Ammon's horn (tissue), 1 donor: Measurements from ENCODE around the gene UCHL1.
"Not testable (repeated sequence)": the region's sequence is repeated elsewhere in the genome, so short reads cannot be mapped to it uniquely, and the experiment has no call there.

Source experiments
- DNase-seq: peaks from one replicate; pipeline ENCODE4 v3.0.0-alpha.2; 2016; ENCODE audit warnings: low spot score

UCHL1 gene

DNA sequence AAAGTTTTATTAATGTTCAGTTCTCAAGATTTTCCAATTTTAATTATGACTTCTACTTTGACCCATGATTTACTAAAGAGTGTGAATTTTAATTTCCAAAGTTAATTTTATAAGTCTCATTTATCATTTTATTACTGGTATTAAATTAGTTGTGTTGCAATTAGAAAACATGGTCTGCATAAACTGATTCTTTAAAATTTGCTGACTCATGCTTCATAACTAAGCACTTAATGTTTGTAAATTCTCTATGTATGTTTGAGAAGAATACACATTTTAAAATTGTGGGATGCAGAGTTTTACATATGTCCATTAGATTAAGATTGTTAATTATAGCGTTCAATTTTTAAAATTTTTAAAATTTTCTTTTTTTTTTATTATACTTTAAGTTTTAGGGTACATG is 20.2 kb upstream of the UCHL1 start:
- no peak for DNase-seq

DNA sequence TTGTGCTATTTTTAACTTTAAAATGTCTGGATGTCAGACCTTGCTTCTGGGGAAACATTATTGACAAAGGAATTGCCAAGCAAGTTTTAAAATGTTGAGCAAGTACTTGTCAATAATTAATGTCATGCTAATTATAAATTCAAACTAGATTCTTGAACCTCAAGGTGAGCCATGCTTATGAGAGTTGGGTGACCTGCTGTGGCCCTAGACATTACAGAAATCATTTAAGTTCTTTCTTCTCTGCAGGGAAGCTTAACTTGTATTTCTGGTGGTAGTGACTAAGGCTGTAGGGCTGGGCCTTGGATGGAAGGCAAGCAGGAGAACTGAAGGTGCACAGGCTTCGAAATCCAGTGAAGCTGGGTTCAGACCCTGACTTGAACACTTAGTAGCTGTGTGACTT is 14.8 kb upstream of the UCHL1 start:
- no peak for DNase-seq

DNA sequence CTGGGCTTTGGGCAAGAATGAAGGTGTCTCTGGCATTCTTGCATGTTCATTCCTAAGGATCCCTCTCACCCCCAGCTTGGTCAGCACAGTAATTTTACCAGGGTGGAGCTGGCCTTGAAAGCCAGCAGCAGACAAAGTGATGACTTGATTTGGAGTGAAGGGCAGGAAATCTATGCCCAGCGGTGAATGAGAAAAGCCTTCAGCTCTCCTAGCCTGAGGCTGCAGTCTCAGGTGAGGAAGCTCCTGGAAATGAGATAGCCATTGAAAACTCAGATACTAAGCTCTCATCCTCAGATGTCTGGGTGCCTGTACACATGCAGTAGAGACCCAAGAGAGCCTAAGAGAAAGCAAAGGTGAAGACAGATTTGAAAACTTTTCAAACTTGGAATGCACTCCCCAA is 10.7 kb upstream of the UCHL1 start:
- DNase-seq: no peak

DNA sequence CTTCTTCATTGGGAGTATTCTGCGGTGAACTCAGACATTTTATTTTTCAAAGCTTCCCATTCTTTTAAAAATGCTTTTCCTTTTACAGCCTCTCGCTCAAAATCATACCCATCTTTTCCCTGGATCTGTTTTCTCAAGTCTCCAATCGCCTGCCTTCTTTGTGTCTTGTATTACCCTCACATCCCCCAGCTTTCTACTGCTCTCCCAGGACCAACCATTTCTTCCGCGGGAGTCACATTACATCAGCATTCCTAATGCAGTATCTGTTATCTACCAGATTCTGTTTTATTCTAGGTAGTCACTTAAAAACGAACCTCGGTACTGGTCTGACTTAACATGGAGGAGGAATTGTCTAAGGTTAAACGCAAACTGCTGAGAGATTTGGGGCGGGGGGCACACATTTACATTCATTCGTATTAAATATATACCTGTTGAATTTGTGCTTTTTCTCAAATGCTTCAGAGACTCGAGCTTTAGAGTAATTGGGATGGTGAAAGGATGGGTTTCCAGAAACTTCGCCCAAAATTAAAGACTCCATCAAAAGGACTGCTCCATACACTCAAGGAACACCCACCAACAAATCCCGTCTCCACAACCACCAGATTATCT is 493 bp upstream of the UCHL1 start:
- peak; percentile 35 for DNase-seq

DNA sequence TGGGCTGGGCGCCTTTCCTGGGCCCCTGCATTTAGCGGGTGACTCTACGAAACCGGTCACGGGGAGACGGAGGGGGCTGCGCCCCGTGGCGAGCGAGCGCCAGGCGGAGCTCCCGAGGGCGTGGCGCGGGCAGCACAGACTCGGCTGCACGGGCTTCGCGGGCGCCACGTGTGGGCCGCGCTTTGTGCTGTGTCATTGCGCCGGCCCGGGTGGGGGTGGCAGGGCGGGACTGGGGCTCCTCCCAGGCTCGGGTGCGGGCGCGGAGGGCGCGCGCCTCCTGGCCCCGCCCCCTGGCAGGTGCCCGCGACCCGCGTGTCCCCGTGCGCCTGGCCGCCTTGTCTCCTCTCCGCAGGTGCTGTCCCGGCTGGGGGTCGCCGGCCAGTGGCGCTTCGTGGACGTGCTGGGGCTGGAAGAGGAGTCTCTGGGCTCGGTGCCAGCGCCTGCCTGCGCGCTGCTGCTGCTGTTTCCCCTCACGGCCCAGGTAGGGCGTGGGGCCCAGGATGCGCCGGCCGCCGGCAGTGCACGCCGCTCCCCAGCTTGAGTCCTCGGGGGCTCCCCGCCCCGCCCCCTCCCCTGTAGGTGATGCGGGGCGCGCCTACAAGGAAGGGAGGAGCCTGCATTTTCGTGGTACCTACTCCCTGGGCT is 651 bp downstream of the UCHL1 start:
- DNase-seq: peak; percentile 49

DNA sequence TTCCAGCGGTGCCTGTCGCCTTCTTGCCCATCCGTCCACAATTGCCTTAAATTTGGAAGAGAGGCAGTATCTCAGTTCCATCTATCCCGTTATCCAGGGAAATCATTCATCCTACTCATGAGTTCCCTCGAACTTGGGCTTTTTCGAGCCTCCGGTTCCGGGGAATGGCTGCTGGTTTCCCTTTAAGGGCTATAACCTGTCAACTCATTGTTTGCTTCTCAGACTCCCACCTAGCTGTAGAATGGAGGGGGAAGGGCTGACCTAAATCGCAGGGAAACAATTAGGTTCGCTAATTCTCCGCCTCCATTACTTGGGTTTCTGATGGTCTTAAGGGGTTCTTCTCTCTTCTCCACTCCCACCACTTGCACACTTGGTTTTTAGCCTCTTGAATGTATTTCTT is 1.2 kb downstream of the UCHL1 start:
- DNase-seq: no peak

DNA sequence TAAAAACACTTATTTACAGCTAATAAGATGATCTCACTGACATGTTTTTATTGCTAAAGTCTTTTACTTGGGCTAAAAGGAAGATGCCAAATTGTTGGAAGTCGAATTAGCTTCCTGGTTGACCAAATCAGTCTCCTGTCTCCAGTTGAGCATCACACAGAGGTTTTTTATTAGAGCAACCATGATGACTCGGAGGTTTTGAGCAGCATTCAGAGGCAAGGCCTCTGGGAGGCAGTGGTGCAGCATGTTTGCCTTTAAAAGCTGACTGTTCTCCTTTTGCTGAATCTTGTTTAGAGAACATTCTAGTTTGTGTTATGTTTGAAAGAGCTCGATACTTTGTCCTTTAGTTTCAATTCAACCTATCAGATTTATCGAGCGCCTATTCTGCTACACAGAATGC is 2.1 kb downstream of the UCHL1 start:
- peak; percentile 87 for DNase-seq

DNA sequence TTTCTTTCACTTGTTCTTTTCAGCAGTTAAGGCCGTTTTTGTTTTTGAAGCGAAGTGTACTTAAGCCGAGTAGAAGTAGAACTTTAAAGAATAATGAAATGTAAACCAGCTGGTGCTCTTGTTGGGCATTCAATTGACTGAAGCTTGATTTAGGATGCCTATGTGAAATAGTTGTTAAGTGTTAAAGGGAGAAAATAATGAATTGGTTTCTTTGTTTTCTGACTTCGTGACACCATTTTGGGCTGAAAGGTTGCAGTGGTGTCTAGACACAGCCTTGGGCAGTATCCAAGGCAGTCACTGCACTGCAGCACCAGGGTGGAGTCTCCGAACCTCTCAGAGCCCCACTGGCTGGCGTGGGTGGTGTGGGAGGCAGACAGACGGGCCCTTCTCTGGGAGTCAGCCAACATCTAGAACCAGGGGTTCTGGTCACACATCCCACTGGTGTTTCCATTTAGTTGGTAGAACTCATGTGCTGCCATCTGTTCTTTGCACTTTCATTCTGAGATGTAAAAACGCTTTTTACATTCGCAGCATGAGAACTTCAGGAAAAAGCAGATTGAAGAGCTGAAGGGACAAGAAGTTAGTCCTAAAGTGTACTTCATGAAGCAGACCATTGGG is 3.5 kb downstream of the UCHL1 start:
- DNase-seq: peak; percentile 27

DNA sequence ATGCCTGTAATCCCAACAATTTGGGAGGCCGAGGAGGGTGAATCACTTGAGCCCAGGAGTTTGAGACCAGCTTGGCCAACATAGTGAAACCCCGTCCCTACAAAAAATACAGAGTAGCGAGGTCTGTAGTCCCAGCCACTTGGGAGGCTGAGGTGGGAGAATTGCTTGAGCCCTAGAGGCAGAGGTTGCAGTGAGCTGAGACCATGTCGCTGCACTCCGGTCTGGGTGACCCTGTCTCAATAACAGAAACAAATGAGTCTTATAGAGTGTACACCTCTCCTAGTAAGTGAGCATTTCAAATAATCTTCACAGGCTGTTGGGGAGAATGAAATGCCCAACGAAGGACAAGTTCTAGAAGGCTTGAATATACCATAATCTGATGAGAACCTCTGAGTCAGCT is 5.5 kb downstream of the UCHL1 start:
- no peak for DNase-seq

DNA sequence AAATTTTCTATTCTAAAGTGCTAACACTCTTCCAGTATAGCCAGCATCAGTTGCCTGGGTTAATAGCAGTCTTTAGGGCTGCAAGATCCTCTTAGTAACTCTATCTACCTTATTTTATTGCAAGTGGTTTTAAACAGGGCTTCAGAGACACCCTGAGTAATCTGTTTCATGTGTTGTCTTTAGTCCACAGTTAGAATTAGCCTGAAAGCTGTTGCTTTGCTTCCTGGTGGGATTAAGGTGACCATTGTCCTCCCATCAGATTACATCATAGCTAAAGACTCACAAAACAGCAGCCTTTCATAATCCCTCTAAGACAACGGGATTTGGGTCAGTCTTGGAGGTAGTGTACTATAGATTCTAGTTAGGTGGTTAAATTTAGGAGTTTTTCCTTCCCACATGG is 7.5 kb downstream of the UCHL1 start:
- DNase-seq: no peak

DNA sequence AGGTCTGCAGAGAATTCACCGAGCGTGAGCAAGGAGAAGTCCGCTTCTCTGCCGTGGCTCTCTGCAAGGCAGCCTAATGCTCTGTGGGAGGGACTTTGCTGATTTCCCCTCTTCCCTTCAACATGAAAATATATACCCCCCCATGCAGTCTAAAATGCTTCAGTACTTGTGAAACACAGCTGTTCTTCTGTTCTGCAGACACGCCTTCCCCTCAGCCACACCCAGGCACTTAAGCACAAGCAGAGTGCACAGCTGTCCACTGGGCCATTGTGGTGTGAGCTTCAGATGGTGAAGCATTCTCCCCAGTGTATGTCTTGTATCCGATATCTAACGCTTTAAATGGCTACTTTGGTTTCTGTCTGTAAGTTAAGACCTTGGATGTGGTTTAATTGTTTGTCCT is 11.3 kb downstream of the UCHL1 start:
- DNase-seq: no peak

DNA sequence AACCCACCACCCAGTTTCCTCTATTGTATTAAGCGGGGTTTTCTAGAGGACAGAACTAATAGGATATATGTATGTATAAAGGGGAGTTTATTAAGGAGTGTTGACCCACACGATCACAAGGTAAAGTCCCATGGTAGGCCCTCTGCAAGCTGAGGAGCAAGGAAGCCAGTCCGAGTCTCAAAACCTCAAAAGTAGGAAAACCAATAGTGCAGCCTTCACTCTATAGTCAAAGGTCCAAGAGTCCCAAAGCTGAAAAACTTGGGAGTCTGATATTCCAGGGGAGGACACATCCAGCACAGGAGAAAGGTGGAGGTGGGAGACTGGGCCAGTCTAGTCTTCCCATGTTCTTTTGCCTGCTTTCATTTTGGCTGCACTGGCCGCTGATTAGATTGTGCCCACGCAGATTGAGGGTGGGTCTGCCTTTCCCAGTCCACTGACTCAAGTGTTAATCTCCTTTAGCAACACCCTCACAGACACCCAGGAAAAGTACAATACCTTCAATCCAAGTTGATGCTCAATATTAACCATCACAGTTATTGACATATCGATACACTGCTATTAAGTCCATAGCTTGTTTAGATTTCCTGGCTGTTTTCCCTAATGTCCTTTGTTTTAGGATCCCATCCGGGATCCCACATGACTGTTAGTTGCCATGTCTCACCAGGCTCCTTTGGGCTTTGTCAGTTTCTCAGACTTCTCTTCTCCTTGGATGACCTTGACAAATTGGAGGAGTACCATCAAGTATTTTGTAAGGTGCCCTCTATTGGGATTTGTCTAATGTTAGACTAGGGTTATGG is 12.2 kb downstream of the UCHL1 start:
- DNase-seq: no peak

DNA sequence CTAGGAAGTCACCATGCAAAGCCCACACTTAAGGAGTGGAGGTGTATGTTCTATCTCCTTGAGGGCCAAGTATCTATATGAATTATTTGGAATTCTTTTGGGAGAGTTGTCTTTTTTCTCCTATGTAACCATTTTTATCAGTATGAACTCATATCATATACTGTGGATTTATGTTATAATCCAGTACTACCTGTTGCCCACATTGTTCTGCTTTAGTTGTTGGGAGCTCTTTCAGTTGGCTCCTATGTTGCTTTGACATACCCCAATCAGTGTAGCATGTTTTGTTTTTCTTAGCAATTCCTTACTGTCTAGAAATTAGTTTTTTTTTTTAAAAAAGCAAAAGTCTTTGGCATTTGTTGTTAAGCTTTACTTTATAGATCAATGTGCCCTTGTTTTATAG is 13.0 kb downstream of the UCHL1 start:
- no peak for DNase-seq

DNA sequence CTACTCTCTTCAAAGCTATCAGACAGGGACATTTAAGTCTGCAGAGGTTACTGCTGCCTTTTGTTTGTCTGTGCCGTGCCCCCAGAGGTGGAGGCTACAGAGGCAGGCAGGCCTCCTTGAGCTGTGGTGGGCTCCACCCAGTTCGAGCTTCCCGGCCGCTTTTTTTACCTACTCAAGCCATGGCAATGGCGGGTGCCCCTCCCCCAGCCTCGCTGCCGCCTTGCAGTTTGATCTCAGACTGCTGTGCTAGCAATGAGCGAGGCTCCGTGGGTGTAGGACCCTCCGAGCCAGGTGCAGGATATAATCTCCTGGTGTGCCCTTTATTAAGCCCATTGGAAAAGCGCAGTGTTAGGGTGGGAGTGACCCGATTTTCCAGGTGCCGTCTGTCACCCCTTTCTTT is 19.2 kb downstream of the UCHL1 start:
- DNase-seq: not testable (repeated sequence)

DNA sequence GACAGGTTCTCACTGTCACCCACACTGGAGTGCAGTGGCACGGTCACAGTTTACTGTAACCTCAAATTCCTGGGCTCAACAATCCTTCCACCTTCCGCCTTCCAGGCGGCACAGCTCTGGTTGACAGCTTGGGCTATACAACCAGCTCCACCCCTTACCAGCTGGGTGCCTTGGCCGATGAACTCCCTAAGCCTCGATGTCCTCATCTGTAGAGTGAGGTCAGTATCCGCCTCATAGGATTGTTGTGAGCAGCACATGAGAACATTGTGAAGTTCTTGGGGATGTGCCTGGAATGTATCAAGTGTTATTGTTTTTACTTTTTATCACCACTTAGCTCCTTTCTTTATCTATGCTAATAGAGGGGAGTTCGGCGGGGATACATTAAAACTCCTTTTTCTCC is 23.3 kb downstream of the UCHL1 start:
- no peak for DNase-seq

DNA sequence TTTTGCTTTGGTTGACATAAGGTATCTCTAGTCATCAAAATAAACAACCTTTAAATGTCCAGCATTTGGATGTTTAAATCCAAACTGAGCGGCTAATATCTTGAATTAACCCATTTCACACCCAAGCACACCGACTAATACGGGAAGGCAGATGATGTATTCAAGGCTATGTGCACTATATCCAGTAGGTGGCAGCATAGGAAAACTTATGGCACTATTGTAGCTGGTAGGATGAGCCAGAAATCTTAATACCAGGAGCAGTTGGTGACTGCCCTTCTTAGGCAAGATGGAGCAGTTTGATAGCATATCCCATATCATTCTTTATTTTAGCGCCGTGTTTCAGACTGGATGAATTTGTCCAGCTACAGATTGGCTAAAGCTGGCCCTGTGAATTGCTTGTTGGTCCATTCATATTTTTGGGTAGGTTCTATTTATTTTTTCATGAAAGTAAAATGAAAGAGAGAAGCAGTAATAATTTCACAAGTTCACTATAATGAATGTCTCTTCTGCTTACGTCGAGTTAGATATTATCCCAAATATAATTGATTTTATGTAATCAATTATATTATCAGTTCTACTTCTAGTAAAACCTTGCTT is 24.4 kb downstream of the UCHL1 start:
- peak; percentile 91 for DNase-seq

DNA sequence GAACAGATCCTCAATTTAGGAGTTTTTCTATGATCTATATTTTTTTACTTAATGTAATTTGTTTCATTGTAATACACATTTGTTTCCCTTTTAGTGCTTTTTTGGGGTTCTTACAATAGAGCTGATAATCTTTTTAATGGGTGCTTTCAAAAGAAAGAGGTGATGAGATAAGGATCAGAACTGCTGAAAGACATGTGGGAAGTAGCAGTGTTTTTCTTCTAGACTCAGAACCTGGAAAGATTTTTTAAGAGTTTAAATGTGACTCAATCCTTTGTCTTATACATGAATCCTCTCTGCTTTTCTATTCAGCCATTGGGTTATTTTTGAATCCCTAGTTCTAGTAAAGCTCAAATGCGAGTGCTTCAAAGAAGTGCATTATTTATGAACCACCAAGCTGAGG is 25.6 kb downstream of the UCHL1 start:
- DNase-seq: no peak

DNA sequence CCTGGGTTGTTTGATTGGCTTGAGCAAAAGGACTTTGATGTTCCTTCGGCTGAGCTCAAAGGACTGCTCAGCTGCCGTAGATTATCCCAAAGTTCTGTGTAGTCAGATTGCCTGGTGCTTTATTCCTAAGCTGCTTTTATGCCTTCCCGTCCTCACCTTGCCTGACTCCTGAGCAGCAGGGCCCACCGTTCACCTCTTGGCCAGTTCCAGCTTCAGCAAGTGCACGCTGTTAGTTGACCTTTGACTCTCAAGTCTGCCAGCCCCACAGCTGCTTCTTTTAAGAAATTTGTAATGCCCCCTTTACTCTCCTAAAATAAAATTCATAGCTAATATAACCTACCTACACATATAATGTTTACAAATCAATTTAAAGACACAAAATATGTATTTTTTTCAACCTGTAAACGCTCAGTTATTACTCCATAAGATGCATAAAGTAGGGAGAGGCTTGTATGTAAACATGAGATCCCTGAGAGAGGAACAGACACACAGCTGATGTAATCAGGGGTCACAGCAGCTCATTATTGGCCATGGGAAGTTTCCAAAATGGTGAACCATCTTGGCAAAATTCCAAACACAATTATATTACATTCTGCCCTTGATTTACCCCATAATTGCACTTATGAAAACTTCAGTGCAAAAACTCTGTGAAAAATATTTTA is 28.6 kb downstream of the UCHL1 start:
- DNase-seq: no peak

DNA sequence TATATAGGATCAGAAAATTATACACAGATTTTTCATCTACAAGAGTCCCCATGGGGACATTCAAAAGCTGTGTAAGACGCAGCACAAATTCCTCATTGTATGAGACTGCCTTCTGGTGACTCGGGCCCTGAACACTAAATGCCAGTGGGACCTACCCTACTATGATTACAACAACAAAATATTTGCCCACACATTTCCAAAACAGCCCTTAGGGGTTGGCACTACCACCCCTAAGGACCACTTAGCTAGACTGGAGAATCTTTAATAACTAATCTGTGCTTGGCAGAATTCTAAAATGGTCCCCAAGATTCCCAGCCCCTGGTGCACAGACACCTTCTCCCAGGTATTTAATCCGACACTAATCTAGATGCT is 29.1 kb downstream of the UCHL1 start:
- DNase-seq: no peak

DNA sequence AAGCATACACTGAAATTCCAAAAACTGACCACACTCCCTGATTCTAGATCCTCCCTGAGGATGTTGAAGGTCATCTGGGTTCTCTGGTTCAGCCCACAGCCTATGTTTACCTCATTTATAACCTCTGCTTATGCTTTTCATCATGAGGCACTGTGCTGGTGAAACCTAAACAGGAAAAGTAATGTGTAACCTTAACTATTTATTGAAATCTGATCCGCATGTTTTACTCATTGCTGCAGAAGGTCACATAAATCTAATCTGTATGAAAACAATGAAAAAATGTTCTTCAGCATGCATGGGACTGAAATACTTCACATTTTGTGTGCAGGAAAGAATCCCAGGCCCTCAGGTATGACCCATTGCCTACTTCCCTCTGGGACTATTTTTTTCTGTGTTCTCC is 30.3 kb downstream of the UCHL1 start:
- no peak for DNase-seq

DNA sequence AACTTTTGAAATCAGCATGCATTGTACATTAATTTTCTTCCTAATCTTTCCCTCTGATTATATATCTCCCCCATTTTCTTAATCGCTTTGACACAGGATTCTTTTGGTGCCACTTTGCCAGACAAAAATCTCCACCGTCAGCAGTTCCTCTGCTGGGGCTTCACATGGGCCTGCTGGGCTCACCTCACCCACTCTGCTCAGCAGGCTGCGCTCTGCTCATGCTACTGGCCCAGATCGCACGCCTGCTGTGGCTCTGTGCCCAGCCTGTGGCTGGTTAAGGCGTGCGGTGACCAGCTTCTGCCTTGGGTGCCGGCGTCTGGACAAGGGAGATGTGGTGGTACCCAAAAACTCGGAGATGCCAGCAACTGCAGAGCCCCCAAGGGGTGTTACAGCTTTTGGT is 31.1 kb downstream of the UCHL1 start:
- DNase-seq: no peak

DNA sequence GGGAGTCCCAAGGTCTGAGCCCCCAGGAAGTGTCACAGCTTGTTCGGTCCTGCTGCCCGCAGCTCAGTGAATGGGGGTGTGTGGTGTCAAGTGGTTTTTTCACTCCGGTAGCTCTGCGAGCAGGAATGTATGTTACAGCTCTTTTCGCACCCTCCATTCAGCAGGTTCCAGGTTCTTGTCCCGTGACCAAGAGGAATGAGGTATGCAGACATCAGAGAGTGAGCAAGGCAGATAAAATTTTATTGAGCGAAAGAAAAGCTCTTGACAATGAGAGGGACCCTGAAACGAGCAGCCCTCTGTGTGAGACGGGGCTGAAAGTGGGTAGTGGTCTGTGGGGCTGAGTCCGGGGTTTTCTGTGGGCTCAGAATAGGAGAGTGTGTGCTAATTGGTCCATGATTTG is 31.5 kb downstream of the UCHL1 start:
- DNase-seq: no peak
